SK-N-SH treated with all-trans-retinoic acid at 6 μM for 48 hours (cell line): Measurements from ENCODE around the gene PCDHA7.

Source experiments
- PPARA ChIP-seq: fragments of 250-450 bp; sonication (Bioruptor Pico); IDR thresholded peaks from 2 replicates; pipeline ENCODE4 v1.5.0; 2020; ENCODE audit warnings: mild to moderate bottlenecking, borderline replicate concordance
- RARB ChIP-seq: fragments of 250-450 bp; sonication (Bioruptor Pico); IDR thresholded peaks from 2 replicates; pipeline ENCODE4 v1.8.0; 2021; ENCODE audit warnings: mild to moderate bottlenecking, moderate library complexity
- ZNF8 ChIP-seq: fragments of 450-650 bp; formaldehyde crosslinking; IDR thresholded peaks from 2 replicates; pipeline ENCODE4 v1.5.0; 2020; ENCODE audit warnings: mild to moderate bottlenecking, moderate library complexity

DNA sequence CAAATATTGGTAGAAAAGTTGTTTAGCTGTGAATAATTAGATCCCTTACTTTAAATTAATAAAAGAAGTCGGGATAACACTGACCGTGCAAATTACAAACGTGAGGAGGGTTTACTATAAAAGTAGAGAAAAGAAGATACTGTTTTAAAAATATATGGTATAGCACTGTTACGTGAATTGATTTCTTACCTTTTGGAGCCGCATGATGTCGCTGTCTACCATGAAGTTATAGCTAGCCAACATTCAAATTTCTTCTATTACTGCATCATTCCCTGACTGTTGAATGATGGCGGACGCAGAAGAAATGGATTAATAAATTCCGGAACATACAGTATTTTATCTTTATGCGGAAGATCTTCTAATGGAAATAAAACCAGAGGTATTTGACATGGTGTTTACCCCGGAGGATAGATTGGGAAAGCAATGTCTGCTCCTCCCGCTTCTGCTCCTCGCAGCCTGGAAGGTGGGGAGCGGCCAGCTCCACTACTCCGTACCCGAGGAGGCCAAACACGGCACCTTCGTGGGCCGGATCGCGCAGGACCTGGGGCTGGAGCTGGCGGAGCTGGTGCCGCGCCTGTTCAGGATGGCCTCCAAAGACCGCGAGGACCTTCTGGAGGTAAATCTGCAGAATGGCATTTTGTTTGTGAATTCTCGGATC, 6.2 kb upstream of the PCDHA7 start, which contains the start of gene PCDHA6:
- TF ChIP-seq RARB (no peak), ZNF8 (CRISPR knock-in tag) (no peak), PPARA (CRISPR knock-in tag) (no peak)
